ENCODE measurements around the gene MED29. TPM values are rescaled to one million over a fixed set of nuclear protein-coding genes. Genes with fewer than 3 reads are reported as not detected.

The MED29 gene
- total and polyA plus RNA-seq, 2 experiments from 2014 or later: 26.1 to 62.0 TPM

DNA sequence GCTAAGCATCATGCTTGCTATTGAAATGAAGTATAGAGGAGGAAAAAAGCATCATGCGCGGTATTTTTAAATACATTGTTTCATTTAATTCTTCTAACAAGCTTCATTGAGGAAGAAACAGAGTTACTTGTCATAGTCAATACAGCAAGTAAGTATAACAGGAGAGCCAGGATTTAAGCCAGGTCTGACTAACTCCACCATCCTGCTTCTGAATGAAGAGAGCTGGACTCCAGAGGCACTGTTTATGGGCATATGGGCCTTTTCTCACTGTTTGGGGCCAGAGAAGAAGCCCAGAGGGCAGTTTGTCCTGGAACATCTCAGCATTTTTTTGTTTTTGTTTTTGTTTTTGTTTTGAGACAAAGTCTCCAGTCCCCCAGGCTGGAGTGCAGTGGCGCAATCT lies 41.0 kb upstream of the MED29 start:
- Histone ChIP-seq H3K4me3 (no peak overlapping the region), H3K79me2 (replicated peaks; ENCODE audit: insufficient read depth) (peaks cover 11% of the 10 kb centered on the region), H3K4me2 (no peak overlapping the region), H2AFZ (no peak overlapping the region), H3F3A (replicated peaks; ENCODE audit: low read depth) (0 out of 2 replicates have a peak, but pooled peaks cover 10% of the 10 kb centered on the region), H3K9me2 (ENCODE audit: insufficient read depth) (no peaks in the 10 kb centered on the region), H3K27me3 (ENCODE audit: insufficient read depth) (no peaks in the 10 kb centered on the region), H3K36me3 (ENCODE audit: insufficient read depth) (peaks cover 15% of the 10 kb centered on the region; the same call in 1 of the 2 replicates), H4K20me1 (replicated peaks; ENCODE audit: insufficient read depth) (peaks cover 44% of the 10 kb centered on the region), H3K4me1 (ENCODE audit: insufficient read depth) (no peaks in the 10 kb centered on the region), H3K27ac (ENCODE audit: low read depth) (no peak overlapping the region)
- no peak overlapping the region for H3K27ac Mint-ChIP-seq
- DNase-seq (ENCODE audit: low spot score) (no peak), ATAC-seq (no peak)
- H3K4me3 Mint-ChIP-seq: no peak overlapping the region
- H3K27me3 Mint-ChIP-seq (ENCODE audit: insufficient read depth, low read depth, poor library complexity): no peaks in the 10 kb centered on the region
- H3K9me3 Mint-ChIP-seq: no peaks in the 10 kb centered on the region
- peaks cover 41% of the 10 kb centered on the region for H3K36me3 Mint-ChIP-seq (ENCODE audit: low read depth)
- TF ChIP-seq, protein P1, sequence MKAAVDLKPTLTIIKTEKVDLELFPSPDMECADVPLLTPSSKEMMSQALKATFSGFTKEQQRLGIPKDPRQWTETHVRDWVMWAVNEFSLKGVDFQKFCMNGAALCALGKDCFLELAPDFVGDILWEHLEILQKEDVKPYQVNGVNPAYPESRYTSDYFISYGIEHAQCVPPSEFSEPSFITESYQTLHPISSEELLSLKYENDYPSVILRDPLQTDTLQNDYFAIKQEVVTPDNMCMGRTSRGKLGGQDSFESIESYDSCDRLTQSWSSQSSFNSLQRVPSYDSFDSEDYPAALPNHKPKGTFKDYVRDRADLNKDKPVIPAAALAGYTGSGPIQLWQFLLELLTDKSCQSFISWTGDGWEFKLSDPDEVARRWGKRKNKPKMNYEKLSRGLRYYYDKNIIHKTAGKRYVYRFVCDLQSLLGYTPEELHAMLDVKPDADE (IDR thresholded peaks at IDR 0.05): no peak
- TF ChIP-seq STAT1 (IDR thresholded peaks at IDR 0.05; ENCODE audit: unreplicated experiment): no peak
- H3K4me1 Mint-ChIP-seq: no peaks in the 10 kb centered on the region

DNA sequence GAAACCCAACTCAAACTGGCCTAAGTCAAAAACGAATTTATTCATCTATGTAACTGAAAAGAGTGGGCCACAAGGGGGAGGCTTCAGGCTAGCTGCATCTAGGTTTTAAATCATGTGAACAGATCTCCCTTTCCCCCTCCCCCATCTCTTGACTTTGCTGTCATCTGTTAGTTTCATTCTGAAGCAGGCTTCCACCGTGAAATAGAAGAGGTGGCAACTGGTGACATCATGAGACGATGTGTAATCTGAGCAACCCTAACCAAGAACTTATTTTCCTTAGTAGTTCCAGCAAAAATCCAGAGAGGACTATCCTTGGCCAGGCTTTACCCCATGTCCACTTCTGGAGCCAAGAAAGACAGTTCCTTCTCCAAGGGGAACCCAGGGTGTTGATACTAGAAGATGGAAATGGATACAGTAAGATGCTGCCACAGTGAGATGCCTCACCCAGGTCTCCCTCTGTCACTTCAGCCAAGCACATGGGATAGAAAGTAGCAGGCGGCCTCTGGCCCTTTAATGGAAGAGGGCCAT lies 39.6 kb upstream of the MED29 start:
- no peak for ATAC-seq

More for the DNA sequence above, 39.6 kb upstream of the MED29 start:
- Histone ChIP-seq H3K4me3 (no peak overlapping the region), H3K4me2 (no peak overlapping the region), H3F3A (replicated peaks; ENCODE audit: low read depth) (0 out of 2 replicates have a peak, but pooled peaks cover 2% of the 10 kb centered on the region), H3K4me1 (ENCODE audit: insufficient read depth) (no peaks in the 10 kb centered on the region), H3K27me3 (ENCODE audit: insufficient read depth) (no peaks in the 10 kb centered on the region), H3K9me2 (ENCODE audit: insufficient read depth) (no peaks in the 10 kb centered on the region), H3K79me2 (replicated peaks; ENCODE audit: insufficient read depth) (no peaks in the 10 kb centered on the region; the same call in 1 of the 2 replicates), H3K27ac (ENCODE audit: low read depth) (no peak overlapping the region), H2AFZ (no peak overlapping the region), H3K36me3 (ENCODE audit: insufficient read depth) (peaks cover 21% of the 10 kb centered on the region), H4K20me1 (replicated peaks; ENCODE audit: insufficient read depth) (peaks cover 42% of the 10 kb centered on the region)
- Mint-ChIP-seq H3K9me3 (no peaks in the 10 kb centered on the region), H3K36me3 (ENCODE audit: low read depth) (peaks cover 52% of the 10 kb centered on the region), H3K27ac (no peak overlapping the region), H3K4me3 (no peak overlapping the region), H3K4me1 (no peaks in the 10 kb centered on the region), H3K27me3 (ENCODE audit: insufficient read depth, low read depth, poor library complexity) (no peaks in the 10 kb centered on the region)
- no peak for DNase-seq (ENCODE audit: low spot score)
- no peak for TF ChIP-seq EZH2 (IDR thresholded peaks at IDR 0.05; ENCODE audit: low read depth, unreplicated experiment)
- TF ChIP-seq ZNF331 (CRISPR knock-in tag; IDR thresholded peaks at IDR 0.05; ENCODE audit: low read depth): no peak
- TF ChIP-seq ZNF114 (CRISPR knock-in tag; IDR thresholded peaks at IDR 0.05): no peak
- TF ChIP-seq REST (IDR thresholded peaks at IDR 0.05; ENCODE audit: unreplicated experiment): no peak
- TF ChIP-seq CREB1 (CRISPR knock-in tag; IDR thresholded peaks at IDR 0.05; ENCODE audit: low read depth): no peak
- no peak for TF ChIP-seq EZH2phosphoT487 (IDR thresholded peaks at IDR 0.05; ENCODE audit: unreplicated experiment)
- TF ChIP-seq JUNB (IDR thresholded peaks at IDR 0.05; ENCODE audit: unreplicated experiment): no peak
- TF ChIP-seq CTCF (conservative IDR thresholded peaks at IDR 0.05; ENCODE audit: low read depth in 2 of 2): no peak
- TF ChIP-seq NANOG (IDR thresholded peaks at IDR 0.05; ENCODE audit: borderline replicate concordance): no peak
- TF ChIP-seq POLR2AphosphoS5 (IDR thresholded peaks at IDR 0.05; ENCODE audit: low read depth): no peak
- TF ChIP-seq, protein P1 (IDR thresholded peaks at IDR 0.05): no peak
- no peak for TF ChIP-seq STAT1 (IDR thresholded peaks at IDR 0.05; ENCODE audit: unreplicated experiment)
